IMR-90 (cell line): Measurements from ENCODE around the gene RNF212. TPM values are rescaled to one million over a fixed set of nuclear protein-coding genes. Genes with fewer than 3 reads are reported as not detected.

Experiments used
- ATAC-seq: fragments of 200-7000 bp; cut with Tn5 transposase; 2 replicates; pipeline ENCODE4 v1.9.1; 2020; ENCODE audit warnings: low read depth, mild to moderate bottlenecking, moderate library complexity
- BruUV-seq: library from RNA; stranded (reverse); fragments of 400-500 nt; replicated peaks from 2 replicates; lab custom pipeline; 2021; lab: Mats Ljungman, UMichigan
- CTCF ChIA-PET: fragments of 300-600 bp; formaldehyde crosslinking; extraction: SDS; loops from one replicate; lab custom pipeline; 2021; ENCODE audit warnings: antibody characterized with exemption; lab: Yijun Ruan, JAX
- POLR2A ChIA-PET: fragments of 300-600 bp; sonication (Branson Sonifier 250); formaldehyde crosslinking; loops from one replicate; lab custom pipeline; 2022; ENCODE audit warnings: antibody characterized with exemption; ENCODE audit not compliant: unreplicated experiment; lab: Charles Lee
- DNase-seq: peaks from one replicate; pipeline ENCODE4 v3.0.0; 2013
- H2AFZ ChIP-seq: replicated peaks from 2 replicates; pipeline ENCODE3; 2013; ENCODE audit warnings: low read length, mild to moderate bottlenecking; ENCODE audit not compliant: poor library complexity
- H2AK5ac ChIP-seq: 2 replicates; pipeline ENCODE4 v1.6.1; 2013; ENCODE audit warnings: low read depth, low read length, inconsistent platforms
- H2AK9ac ChIP-seq: replicated peaks from 2 replicates; pipeline ENCODE3; 2013; ENCODE audit warnings: mild to moderate bottlenecking, low read depth, low read length, moderate library complexity; ENCODE audit not compliant: poor library complexity
- H2BK120ac ChIP-seq: 2 replicates; pipeline ENCODE4 v1.6.1; 2013; ENCODE audit warnings: low read depth, low read length, inconsistent platforms
- H2BK15ac ChIP-seq: 3 replicates; pipeline ENCODE4 v1.6.1; 2013; ENCODE audit warnings: low read depth, low read length, inconsistent platforms
- H2BK20ac ChIP-seq: 2 replicates; pipeline ENCODE4 v1.6.1; 2013; ENCODE audit warnings: low read depth, mild to moderate bottlenecking, inconsistent platforms, low read length, moderate library complexity
- H2BK5ac ChIP-seq: 2 replicates; pipeline ENCODE4 v1.6.1; 2013; ENCODE audit warnings: mild to moderate bottlenecking, low read depth, low read length, inconsistent platforms; ENCODE audit not compliant: poor library complexity, severe bottlenecking
- H3K14ac ChIP-seq: replicated peaks from 2 replicates; pipeline ENCODE4 v1.6.1; 2013; ENCODE audit warnings: low read depth, low read length, inconsistent platforms
- H3K18ac ChIP-seq: 2 replicates; pipeline ENCODE4 v1.6.1; 2013; ENCODE audit warnings: low read depth, low read length, control low read depth
- H3K23ac ChIP-seq: 2 replicates; pipeline ENCODE4 v1.6.1; 2013; ENCODE audit warnings: low read depth, low read length, inconsistent platforms
- H3K27ac ChIP-seq: 2 replicates; pipeline ENCODE4 v1.5.1; 2013; ENCODE audit warnings: mild to moderate bottlenecking, control low read depth, low read length; ENCODE audit not compliant: insufficient read depth
- H3K27me3 ChIP-seq: 2 replicates; pipeline ENCODE4 v1.6.1; 2013; ENCODE audit warnings: low read length; ENCODE audit not compliant: control insufficient read depth, insufficient read depth
- H3K36me3 ChIP-seq: 2 replicates; pipeline ENCODE4 v1.6.1; 2013; ENCODE audit warnings: low read length, mixed read lengths; ENCODE audit not compliant: control insufficient read depth, insufficient read depth
- H3K4ac ChIP-seq: 2 replicates; pipeline ENCODE4 v1.6.1; 2013; ENCODE audit warnings: low read depth, low read length, inconsistent platforms
- H3K4me1 ChIP-seq: 2 replicates; pipeline ENCODE4 v1.6.1; 2013; ENCODE audit warnings: low read length, mixed read lengths; ENCODE audit not compliant: control insufficient read depth, insufficient read depth
- H3K4me2 ChIP-seq: 2 replicates; pipeline ENCODE4 v1.6.1; 2013; ENCODE audit warnings: low read depth, mild to moderate bottlenecking, control low read depth, low read length, moderate library complexity
- H3K4me3 ChIP-seq: 2 replicates; pipeline ENCODE4 v1.5.1; 2013; ENCODE audit warnings: low read depth, mild to moderate bottlenecking, control low read depth, low read length, moderate library complexity; ENCODE audit not compliant: insufficient read depth
- H3K56ac ChIP-seq: 2 replicates; pipeline ENCODE4 v1.6.1; 2013; ENCODE audit warnings: low read length, inconsistent platforms; ENCODE audit not compliant: insufficient read depth; ENCODE audit errors: extremely low read depth
- H3K79me1 ChIP-seq, 2 experiments: 2 replicates each; pipeline ENCODE4 v1.6.1; 2013; ENCODE audit warnings: low read length in 2 of 2, inconsistent platforms in 1 of 2, low read depth in 1 of 2
- H3K9ac ChIP-seq: 2 replicates; pipeline ENCODE4 v1.6.1; 2013; ENCODE audit warnings: low read depth, low read length, control low read depth
- H3K9me1 ChIP-seq: 2 replicates; pipeline ENCODE4 v1.6.1; 2013; ENCODE audit warnings: low read length, inconsistent platforms; ENCODE audit not compliant: insufficient read depth
- H3K9me3 ChIP-seq: 2 replicates; pipeline ENCODE4 v1.6.1; 2013; ENCODE audit warnings: low read length; ENCODE audit not compliant: control insufficient read depth, insufficient read depth
- H4K20me1 ChIP-seq: 2 replicates; pipeline ENCODE4 v1.6.1; 2013; ENCODE audit warnings: low read length, inconsistent platforms; ENCODE audit not compliant: insufficient read depth
- H4K5ac ChIP-seq: 2 replicates; pipeline ENCODE4 v1.6.1; 2013; ENCODE audit warnings: mild to moderate bottlenecking, low read depth, low read length, control low read depth
- H4K8ac ChIP-seq, 2 experiments: 2 replicates each; pipeline ENCODE4 v1.6.1; 2013; ENCODE audit warnings: low read depth in 2 of 2, low read length in 2 of 2, control low read depth in 1 of 2, inconsistent platforms in 1 of 2
- H4K91ac ChIP-seq: 2 replicates; pipeline ENCODE4 v1.6.1; 2013; ENCODE audit warnings: low read depth, low read length, inconsistent platforms; ENCODE audit not compliant: insufficient read depth
- BHLHE40 ChIP-seq: fragments of 150-350 bp; IDR thresholded peaks from 2 replicates; pipeline ENCODE4 v1.6.1; 2016; ENCODE audit warnings: mild to moderate bottlenecking, low read depth, low read length
- CEBPB ChIP-seq: IDR thresholded peaks from 2 replicates; pipeline ENCODE4 v1.6.1; 2012; ENCODE audit warnings: low read depth, low read length, improper control_type of control experiment
- CHD1 ChIP-seq: IDR thresholded peaks from 2 replicates; pipeline ENCODE4 v1.6.1; 2012; ENCODE audit warnings: low read depth, low read length, improper control_type of control experiment
- FOS ChIP-seq: fragments of 150-350 bp; IDR thresholded peaks from 2 replicates; pipeline ENCODE4 v1.6.1; 2016; ENCODE audit warnings: low read depth, low read length
- MAFK ChIP-seq: IDR thresholded peaks from 2 replicates; pipeline ENCODE4 v1.6.1; 2012; ENCODE audit warnings: low read depth, low read length, improper control_type of control experiment
- MAZ ChIP-seq: IDR thresholded peaks from 2 replicates; pipeline ENCODE4 v1.6.1; 2012; ENCODE audit warnings: low read depth, mild to moderate bottlenecking, low read length, improper control_type of control experiment, moderate library complexity, borderline replicate concordance
- MXI1 ChIP-seq: IDR thresholded peaks from 2 replicates; pipeline ENCODE4 v1.6.1; 2012; ENCODE audit warnings: low read depth, mild to moderate bottlenecking, low read length, moderate library complexity, borderline replicate concordance
- NFE2L2 ChIP-seq: fragments of 150-350 bp; IDR thresholded peaks from 2 replicates; pipeline ENCODE4 v1.6.1; 2016; ENCODE audit warnings: low read depth, mild to moderate bottlenecking, low read length
- POLR2A ChIP-seq: IDR thresholded peaks from 2 replicates; pipeline ENCODE4 v1.6.1; 2012; ENCODE audit warnings: mild to moderate bottlenecking, low read depth, low read length
- RAD21 ChIP-seq: IDR thresholded peaks from 2 replicates; pipeline ENCODE4 v1.6.1; 2012; ENCODE audit warnings: low read length, improper control_type of control experiment
- RCOR1 ChIP-seq: IDR thresholded peaks from 2 replicates; pipeline ENCODE4 v1.6.1; 2012; ENCODE audit warnings: mild to moderate bottlenecking, low read length, improper control_type of control experiment; ENCODE audit not compliant: insufficient replicate concordance
- RFX5 ChIP-seq: IDR thresholded peaks from 2 replicates; pipeline ENCODE4 v1.8.0; 2012; ENCODE audit warnings: low read depth, mild to moderate bottlenecking, low read length, moderate library complexity
- SMC3 ChIP-seq: fragments of 150-350 bp; IDR thresholded peaks from 2 replicates; pipeline ENCODE4 v1.6.1; 2016; ENCODE audit warnings: low read depth, mild to moderate bottlenecking, antibody characterized with exemption, low read length, moderate library complexity
- USF2 ChIP-seq: fragments of 150-350 bp; IDR thresholded peaks from 2 replicates; pipeline ENCODE4 v1.6.1; 2017; ENCODE audit warnings: mild to moderate bottlenecking, antibody characterized with exemption, low read length, low read depth
- WGBS, 2 experiments: methylation state at CpG; one replicate each; pipeline versions ENCODE4 v1.1.5 to v1.1.7; 2013; ENCODE audit warnings: missing lambda C conversion rate in 2 of 2; ENCODE audit not compliant: insufficient read length in 1 of 2; ENCODE audit errors: extremely low coverage in 2 of 2; 5-methylcytosine and 5-hydroxymethylcytosine counted together
- dilution Hi-C: fragments of 300-500 bp; cut with HindIII; formaldehyde crosslinking; loops from one replicate; pipeline ENCODE4 v1.14.3; 2018; ENCODE audit warnings: low sequenced_read_pairs; ENCODE audit not compliant: unreplicated experiment
- in situ Hi-C: fragments of 300-500 bp; cut with MboI; formaldehyde crosslinking; loops from 3 replicates; pipeline ENCODE4 v1.14.3; 2019; ENCODE audit warnings: low sequenced_read_pairs, inconsistent platforms, mixed read lengths
- intact Hi-C: fragments of 100-400 bp; cut with micrococcal nuclease; formaldehyde crosslinking; loops from 2 replicates; pipeline ENCODE4 v1.10.0; 2022
- polyA plus RNA-seq, 3 experiments: library from polyadenylated mRNA; depleted of rRNA; stranded (reverse); fragments of >200 nt; gene quantifications; 2 replicates each; pipeline ENCODE4 v1.2.3, GENCODE V29; 2012; ENCODE audit warnings: low replicate concordance in 1 of 3
- total RNA-seq: library from RNA; depleted of rRNA; stranded (reverse); fragments of >200 nt; gene quantifications from 2 replicates; pipeline ENCODE4 v1.2.3, GENCODE V29; 2012
- TF ChIP-seq, protein P1 (sequence below): fragments of 150-350 bp; IDR thresholded peaks from 2 replicates; pipeline ENCODE4 v1.6.1; 2016; ENCODE audit warnings: low read depth, mild to moderate bottlenecking, low read length, moderate library complexity, borderline replicate concordance

Gene RNF212
- total and polyA plus RNA-seq, 2 of the 4 experiments (the other 2 are of a cell fraction) = under 0.01 to 0.51 TPM

GRCh38 chr4:1130316-1131186 is 17.2 kb upstream of the RNF212 start:
- ChIA-PET POLR2A (no interaction called here), CTCF (interaction anchor here (0.6 to 1.5 kb wide), 5 partner anchors 9 to 216 kb away, joined by 3 to 6 read pairs (median 4); no protein-coding TSS in a partner anchor)
- no peak overlapping the region for H3K9ac ChIP-seq
- no peak overlapping the region for H3K18ac ChIP-seq
- no peaks in the 10 kb centered on the region for H3K4me1 ChIP-seq
- H3K9me3 ChIP-seq = no peaks in the 10 kb centered on the region
- intact Hi-C loops = loop anchor here (1.0 to 5.0 kb wide), 6 partner anchors 80 to 221 kb away; partner anchors contain the start of genes FGFRL1 and UVSSA
- H3K9me1 ChIP-seq = no peaks in the 10 kb centered on the region
- no peak overlapping the region for H4K8ac ChIP-seq
- H2BK120ac ChIP-seq = no peak overlapping the region
- no TSS peak for BruUV-seq
- ATAC-seq (peak; percentile 100), DNase-seq (peak; percentile 76)
- H2AK9ac ChIP-seq = peak overlapping the region; percentile 82
- H3K4me3 ChIP-seq = no peak overlapping the region
- no peak overlapping the region for H3K4ac ChIP-seq
- H3K56ac ChIP-seq = no peak overlapping the region
- no peak overlapping the region for H2BK15ac ChIP-seq
- H3K23ac ChIP-seq = no peak overlapping the region
- H3K27me3 ChIP-seq = peaks cover 9% of the 10 kb centered on the region
- H3K36me3 ChIP-seq = no peaks in the 10 kb centered on the region
- H3K14ac ChIP-seq = no peak overlapping the region
- dilution Hi-C loops = no loop called here
- peak overlapping the region; percentile 28; the same call in 1 of the 2 replicates for H2BK20ac ChIP-seq
- H2AK5ac ChIP-seq = no peak overlapping the region
- no peak overlapping the region for H3K27ac ChIP-seq
- peak overlapping the region; percentile 19 for H2AFZ ChIP-seq
- WGBS, 2 experiments = 0% methylated on average over 4 of the region's 13 CpGs; no CpG with 5 or more reads in 1 of the 2 experiments
- H4K91ac ChIP-seq = no peak overlapping the region
- no peak overlapping the region for H4K5ac ChIP-seq
- in situ Hi-C loops = loop anchor here (5.0 kb wide), 2 partner anchors 137 to 222 kb away; no protein-coding TSS in a partner anchor
- no peak overlapping the region for H3K4me2 ChIP-seq
- H4K20me1 ChIP-seq = no peaks in the 10 kb centered on the region
- no peaks in the 10 kb centered on the region for H3K79me1 ChIP-seq
- H2BK5ac ChIP-seq = no peak overlapping the region
- TF ChIP-seq FOS (no peak), CHD1 (no peak), MAZ (peak; percentile 77; the same call in 1 of the 2 replicates), NFE2L2 (no peak), BHLHE40 (0 out of 2 replicates have a peak, but pooled peaks have one; percentile 7), RFX5 (no peak), CEBPB (no peak), POLR2A (peak; percentile 50; the same call in 1 of the 2 replicates), RCOR1 (no peak), RAD21 (peak; percentile 98), USF2 (no peak), MAFK (no peak), SMC3 (peak; percentile 98), MXI1 (no peak)
- TF ChIP-seq, protein P1, sequence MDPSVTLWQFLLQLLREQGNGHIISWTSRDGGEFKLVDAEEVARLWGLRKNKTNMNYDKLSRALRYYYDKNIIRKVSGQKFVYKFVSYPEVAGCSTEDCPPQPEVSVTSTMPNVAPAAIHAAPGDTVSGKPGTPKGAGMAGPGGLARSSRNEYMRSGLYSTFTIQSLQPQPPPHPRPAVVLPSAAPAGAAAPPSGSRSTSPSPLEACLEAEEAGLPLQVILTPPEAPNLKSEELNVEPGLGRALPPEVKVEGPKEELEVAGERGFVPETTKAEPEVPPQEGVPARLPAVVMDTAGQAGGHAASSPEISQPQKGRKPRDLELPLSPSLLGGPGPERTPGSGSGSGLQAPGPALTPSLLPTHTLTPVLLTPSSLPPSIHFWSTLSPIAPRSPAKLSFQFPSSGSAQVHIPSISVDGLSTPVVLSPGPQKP = no peak
